NCI-H774 (cell line): ENCODE results near the gene FRS2.
"Not testable (repeated sequence)": the region's sequence is repeated elsewhere in the genome, so short reads cannot be mapped to it uniquely, and the experiment has no call there.

Source experiments
- DNase-seq: peaks from one replicate; lab custom pipeline; 2025; lab: John Stamatoyannopoulos, UW

The FRS2 gene

GRCh38 chr12:69470189-69471075 lies at the start of gene FRS2:
Gene FRS2 (plus strand): TSS chr12:69470388. CDS start chr12:69569031, 98,643 bp downstream.
- DNase-seq = peak; percentile 92

- DNase-seq = no peak
Measured at GRCh38 chr12:69421548-69421947, 48.6 kb upstream of the FRS2 start.

- DNase-seq = no peak
Measured at GRCh38 chr12:69423037-69423905, 46.9 kb upstream of the FRS2 start.

GRCh38 chr12:69425417-69425816 lies 44.8 kb upstream of the FRS2 start:
- no peak for DNase-seq

- DNase-seq = no peak
Measured at GRCh38 chr12:69428351-69429073, 41.7 kb upstream of the FRS2 start.

GRCh38 chr12:69430942-69431590 lies 39.1 kb upstream of the FRS2 start:
- no peak for DNase-seq

GRCh38 chr12:69431591-69432222 lies 38.5 kb upstream of the FRS2 start:
- DNase-seq = no peak

- DNase-seq = no peak
Measured at GRCh38 chr12:69433653-69434052, 36.5 kb upstream of the FRS2 start.

GRCh38 chr12:69435644-69436043 lies 34.5 kb upstream of the FRS2 start:
- no peak for DNase-seq

GRCh38 chr12:69437073-69437472 lies 33.1 kb upstream of the FRS2 start:
- DNase-seq = no peak

- DNase-seq = no peak
Measured at GRCh38 chr12:69438539-69438938, 31.6 kb upstream of the FRS2 start.

GRCh38 chr12:69440016-69440415 lies 30.2 kb upstream of the FRS2 start:
- DNase-seq = no peak

GRCh38 chr12:69440886-69441285 lies 29.3 kb upstream of the FRS2 start:
- DNase-seq = no peak

- peak; percentile 6 for DNase-seq
Measured at GRCh38 chr12:69442894-69443293, 27.3 kb upstream of the FRS2 start.

- no peak for DNase-seq
Measured at GRCh38 chr12:69443916-69444315, 26.3 kb upstream of the FRS2 start.

- no peak for DNase-seq
Measured at GRCh38 chr12:69447892-69448291, 22.3 kb upstream of the FRS2 start.

- not testable (repeated sequence) for DNase-seq
Measured at GRCh38 chr12:69452598-69453132, 17.5 kb upstream of the FRS2 start.

- DNase-seq = no peak
Measured at GRCh38 chr12:69456239-69456638, 13.9 kb upstream of the FRS2 start.

- DNase-seq = no peak
Measured at GRCh38 chr12:69457433-69457832, 12.8 kb upstream of the FRS2 start.

- no peak for DNase-seq
Measured at GRCh38 chr12:69459477-69459876, 10.7 kb upstream of the FRS2 start.

GRCh38 chr12:69464428-69464827 lies 5.8 kb upstream of the FRS2 start:
- DNase-seq = no peak
